Gastrocnemius medialis (tissue), 4 donors: Measurements from ENCODE around the gene CRELD1. TPM values are rescaled to one million over a fixed set of nuclear protein-coding genes. Genes with fewer than 3 reads are reported as not detected.

Experiments
- ATAC-seq, 2 donors: fragments of 150-250 bp; one replicate each; pipeline ENCODE4 v1.9.1; 2016
- DNase-seq, 2 donors: peaks; one replicate each; pipeline ENCODE4 v3.0.0-alpha.2; 2019
- H3K27ac ChIP-seq, 4 donors: fragments of 200-600 bp; sonication (generic); 1 replicate in 1 of 4; 2 replicates in 3 of 4; pipeline ENCODE4 v1.5.1; 2016 to 2018; ENCODE audit warnings: mild to moderate bottlenecking in 2 of 4, moderate library complexity in 1 of 4
- H3K27me3 ChIP-seq, 3 donors: fragments of 200-600 bp; sonication (generic) in 2 of 3; 1 replicate in 1 of 3; 2 replicates in 2 of 3; pipeline versions ENCODE4 v1.5.1 to v1.6.0; 2016 to 2019; ENCODE audit warnings: mild to moderate bottlenecking in 1 of 3, moderate library complexity in 1 of 3
- H3K36me3 ChIP-seq, 2 donors: fragments of 200-600 bp; sonication (generic) in 1 of 2; one replicate each; pipeline ENCODE4 v1.5.1; 2017 to 2018
- H3K4me1 ChIP-seq, 2 donors: fragments of 200-600 bp; sonication (generic) in 1 of 2; one replicate each; pipeline ENCODE4 v1.5.1; 2016 to 2017; ENCODE audit warnings: mild to moderate bottlenecking in 2 of 2
- H3K4me3 ChIP-seq, 4 donors: fragments of 200-600 bp; sonication (generic) in 3 of 4; 1 replicate in 1 of 4; 2 replicates in 3 of 4; pipeline ENCODE4 v1.5.1; 2016 to 2019; ENCODE audit warnings: mild to moderate bottlenecking in 2 of 4
- H3K9me3 ChIP-seq, 3 donors: fragments of 200-600 bp; sonication (generic) in 2 of 3; 1 replicate in 1 of 3; 2 replicates in 2 of 3; pipeline ENCODE4 v1.5.1; 2016 to 2019
- POLR2A ChIP-seq, 2 donors: fragments of 450-650 bp; IDR thresholded peaks; one replicate each; pipeline ENCODE4 v1.6.1; 2017; ENCODE audit warnings: antibody characterized with exemption in 2 of 2, mild to moderate bottlenecking in 2 of 2, moderate library complexity in 2 of 2
- in situ Hi-C, 4 donors: fragments of 200-750 bp; cut with MboI; loops; one replicate each; pipeline versions ENCODE4 v1.15.0 to v1.8.0; 2017; ENCODE audit warnings: low sequenced_read_pairs in 4 of 4
- intact Hi-C: fragments of 100-400 bp; cut with DNase I; formaldehyde crosslinking; loops from one replicate; pipeline ENCODE4 v1.15.1; 2023; ENCODE audit warnings: low total_unique reads
- total RNA-seq, 4 donors: library from RNA; depleted of rRNA; stranded (reverse); fragments of >200 nt; gene quantifications; one replicate each; pipeline versions ENCODE4 v1.1.0 to v1.2.3, GENCODE V29; 2016
- TF ChIP-seq, protein P1 (sequence below), 5 experiments: fragments of 450-650 bp in 3 of 5; fragments of 200-600 bp in 2 of 5; sonication (generic) in 2 of 5; IDR thresholded peaks in 4 of 5; conservative IDR thresholded peaks in 1 of 5; 1 replicate in 4 of 5; 2 replicates in 1 of 5; pipeline ENCODE4 v1.5.1; 2016 to 2019; ENCODE audit warnings: antibody characterized with exemption in 5 of 5, mild to moderate bottlenecking in 3 of 5, moderate library complexity in 3 of 5

The CRELD1 gene
- total RNA-seq, 4 donors from 2014 or later = 31.6 to 42.3 (median 37.1) TPM

DNA sequence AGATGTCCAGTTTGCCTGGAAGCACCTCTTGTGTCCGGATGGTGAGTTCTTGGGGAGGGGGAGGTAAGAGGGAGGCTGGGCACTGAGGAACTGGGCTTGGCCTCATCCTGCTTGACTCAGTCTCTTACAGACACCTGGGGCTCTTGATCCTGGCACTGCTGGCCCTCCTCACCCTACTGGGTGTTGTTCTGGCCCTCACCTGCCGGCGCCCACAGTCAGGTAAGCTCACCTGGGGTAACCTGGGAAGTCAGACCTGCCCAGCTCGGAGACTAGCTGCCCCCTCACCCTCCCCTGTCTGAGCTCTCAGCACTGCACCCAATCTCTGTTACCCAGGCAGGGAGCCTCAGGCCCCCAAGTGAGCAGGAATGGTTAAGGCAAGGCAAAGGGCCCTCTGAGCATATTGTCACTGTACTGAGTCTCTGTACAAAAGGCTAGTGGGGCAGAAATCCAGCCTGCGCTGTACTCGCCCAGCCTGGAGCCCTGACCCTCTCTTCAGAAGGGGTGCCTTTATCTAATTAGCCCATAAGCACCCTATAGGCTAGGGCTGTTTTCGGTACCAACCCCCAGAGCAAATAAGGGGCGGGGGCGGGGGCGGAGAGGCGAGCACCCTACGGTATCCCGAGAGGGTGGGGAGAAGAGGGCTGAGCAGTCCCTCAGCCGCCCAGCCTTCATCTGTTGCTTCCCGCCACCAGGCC, 18.9 kb upstream of the CRELD1 start:
- in situ Hi-C loops (no loop called here), intact Hi-C loops (loop anchor here (1.0 to 5.0 kb wide), 4 partner anchors 24 to 112 kb away; partner anchors contain the start of genes JAGN1 and RPUSD3)
- no peak for TF ChIP-seq POLR2A (IDR thresholded peaks at IDR 0.05)
- TF ChIP-seq, protein P1, sequence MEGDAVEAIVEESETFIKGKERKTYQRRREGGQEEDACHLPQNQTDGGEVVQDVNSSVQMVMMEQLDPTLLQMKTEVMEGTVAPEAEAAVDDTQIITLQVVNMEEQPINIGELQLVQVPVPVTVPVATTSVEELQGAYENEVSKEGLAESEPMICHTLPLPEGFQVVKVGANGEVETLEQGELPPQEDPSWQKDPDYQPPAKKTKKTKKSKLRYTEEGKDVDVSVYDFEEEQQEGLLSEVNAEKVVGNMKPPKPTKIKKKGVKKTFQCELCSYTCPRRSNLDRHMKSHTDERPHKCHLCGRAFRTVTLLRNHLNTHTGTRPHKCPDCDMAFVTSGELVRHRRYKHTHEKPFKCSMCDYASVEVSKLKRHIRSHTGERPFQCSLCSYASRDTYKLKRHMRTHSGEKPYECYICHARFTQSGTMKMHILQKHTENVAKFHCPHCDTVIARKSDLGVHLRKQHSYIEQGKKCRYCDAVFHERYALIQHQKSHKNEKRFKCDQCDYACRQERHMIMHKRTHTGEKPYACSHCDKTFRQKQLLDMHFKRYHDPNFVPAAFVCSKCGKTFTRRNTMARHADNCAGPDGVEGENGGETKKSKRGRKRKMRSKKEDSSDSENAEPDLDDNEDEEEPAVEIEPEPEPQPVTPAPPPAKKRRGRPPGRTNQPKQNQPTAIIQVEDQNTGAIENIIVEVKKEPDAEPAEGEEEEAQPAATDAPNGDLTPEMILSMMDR (IDR thresholded peaks at IDR 0.05 in 4 of 5, conservative IDR thresholded peaks at IDR 0.05 in 1 of 5) = no peak
- H3K27me3 ChIP-seq = no peaks in the 10 kb centered on the region
- peaks cover 17 to 30% of the 10 kb centered on the region in 2 donors for H3K4me1 ChIP-seq
- peak overlapping the region; percentile 59 to 85 (median 72) for H3K4me3 ChIP-seq
- no peaks in the 10 kb centered on the region for H3K36me3 ChIP-seq
- ATAC-seq (no peak), DNase-seq (no peak)
- H3K27ac ChIP-seq = peak overlapping the region; percentile 85 to 95 (median 92)
- no peaks in the 10 kb centered on the region for H3K9me3 ChIP-seq

DNA sequence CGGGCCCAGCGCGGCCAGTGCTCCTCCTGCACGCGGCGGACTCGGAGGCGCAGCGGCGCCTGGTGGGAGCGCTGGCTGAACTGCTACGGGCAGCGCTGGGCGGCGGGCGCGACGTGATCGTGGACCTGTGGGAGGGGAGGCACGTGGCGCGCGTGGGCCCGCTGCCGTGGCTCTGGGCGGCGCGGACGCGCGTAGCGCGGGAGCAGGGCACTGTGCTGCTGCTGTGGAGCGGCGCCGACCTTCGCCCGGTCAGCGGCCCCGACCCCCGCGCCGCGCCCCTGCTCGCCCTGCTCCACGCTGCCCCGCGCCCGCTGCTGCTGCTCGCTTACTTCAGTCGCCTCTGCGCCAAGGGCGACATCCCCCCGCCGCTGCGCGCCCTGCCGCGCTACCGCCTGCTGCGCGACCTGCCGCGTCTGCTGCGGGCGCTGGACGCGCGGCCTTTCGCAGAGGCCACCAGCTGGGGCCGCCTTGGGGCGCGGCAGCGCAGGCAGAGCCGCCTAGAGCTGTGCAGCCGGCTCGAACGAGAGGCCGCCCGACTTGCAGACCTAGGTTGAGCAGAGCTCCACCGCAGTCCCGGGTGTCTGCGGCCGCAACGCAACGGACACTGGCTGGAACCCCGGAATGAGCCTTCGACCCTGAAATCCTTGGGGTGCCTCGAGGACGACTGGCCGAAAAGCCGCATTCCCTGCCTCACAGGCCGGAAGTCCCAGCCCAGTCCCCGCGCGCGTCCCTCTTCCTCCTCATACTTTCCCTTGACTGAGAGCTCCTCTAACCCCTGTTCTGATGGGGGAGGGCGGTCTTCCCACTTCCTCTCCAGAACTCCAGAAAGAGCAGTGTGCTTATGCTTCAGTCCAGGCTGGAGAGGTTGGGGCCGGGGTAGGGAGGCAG, 18.1 kb upstream of the CRELD1 start:
- intact Hi-C loops = loop anchor here (1.0 to 5.0 kb wide), 5 partner anchors 25 to 113 kb away; partner anchors contain the start of genes JAGN1 and RPUSD3
- in situ Hi-C loops = no loop called here
- H3K27ac ChIP-seq = peak overlapping the region; percentile 85 to 95 (median 92)
- peaks cover 17 to 30% of the 10 kb centered on the region in 2 donors for H3K4me1 ChIP-seq
- no peaks in the 10 kb centered on the region for H3K27me3 ChIP-seq
- ATAC-seq = peak; percentile 39 to 42
- peak overlapping the region; percentile 59 to 85 (median 72) for H3K4me3 ChIP-seq
- peak; percentile 39 to 57 for DNase-seq
- no peaks in the 10 kb centered on the region for H3K36me3 ChIP-seq
- TF ChIP-seq, protein P1 (IDR thresholded peaks at IDR 0.05 in 4 of 5, conservative IDR thresholded peaks at IDR 0.05 in 1 of 5) = peak in 4 of 5 experiments; percentile 31 to 57 (median 44)
- TF ChIP-seq POLR2A (IDR thresholded peaks at IDR 0.05) = peak in 1 of 2 donors; percentile 35
- H3K9me3 ChIP-seq = no peaks in the 10 kb centered on the region

DNA sequence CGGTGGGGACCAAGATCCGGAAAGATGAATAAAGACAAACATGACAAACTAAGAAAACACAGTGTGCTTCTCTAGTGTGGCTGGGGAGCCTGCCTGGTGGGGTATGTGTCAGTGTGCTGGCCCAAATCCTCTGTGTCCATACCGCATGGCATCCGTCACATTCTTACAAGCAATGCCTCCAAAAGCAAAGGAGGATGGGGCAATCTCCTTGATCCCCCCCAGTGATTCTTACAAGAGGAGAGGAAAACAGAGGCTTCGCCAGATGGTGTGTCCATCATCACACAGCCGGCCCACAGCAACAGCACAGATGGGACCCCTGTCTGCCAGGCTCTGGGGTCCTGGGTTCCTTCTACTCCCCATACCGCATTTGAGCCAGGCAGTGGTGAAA, 17.3 kb upstream of the CRELD1 start:
- intact Hi-C loops = loop anchor here (2.0 to 5.0 kb wide), 2 partner anchors 54 to 114 kb away; no protein-coding TSS in a partner anchor
- H3K36me3 ChIP-seq = no peaks in the 10 kb centered on the region
- peaks cover 17 to 30% of the 10 kb centered on the region in 2 donors for H3K4me1 ChIP-seq

More for the DNA sequence above, 17.3 kb upstream of the CRELD1 start:
- in situ Hi-C loops = no loop called here
- Histone ChIP-seq H3K27me3 (no peaks in the 10 kb centered on the region), H3K9me3 (no peaks in the 10 kb centered on the region), H3K4me3 (peak overlapping the region; percentile 59 to 85 (median 72)), H3K27ac (peak overlapping the region; percentile 85 to 95 (median 92))
- DNase-seq = no peak
- peak in 1 of 2 donors; percentile 4 for ATAC-seq
- TF ChIP-seq, protein P1 (IDR thresholded peaks at IDR 0.05 in 4 of 5, conservative IDR thresholded peaks at IDR 0.05 in 1 of 5) = no peak
- TF ChIP-seq POLR2A (IDR thresholded peaks at IDR 0.05) = no peak
